Tibial artery (tissue), 4 donors: ENCODE measurements around the gene TEX19.

ENCODE experiments used
- DNase-seq, 2 donors: peaks; one replicate each; pipeline ENCODE4 v3.0.0-alpha.2; 2019
- H3K27ac ChIP-seq, 2 donors: fragments of 200-600 bp; sonication (generic) in 1 of 2; 1 replicate in 1 of 2; 2 replicates in 1 of 2; pipeline ENCODE4 v1.5.1; 2018 to 2019; ENCODE audit warnings: mild to moderate bottlenecking in 1 of 2
- H3K27me3 ChIP-seq, 2 donors: fragments of 200-600 bp; sonication (generic) in 1 of 2; one replicate each; pipeline versions ENCODE4 v1.5.1 to v1.6.0; 2016 to 2019
- H3K36me3 ChIP-seq, 3 donors: fragments of 200-600 bp; sonication (generic) in 2 of 3; one replicate each; pipeline ENCODE4 v1.5.1; 2016 to 2019; ENCODE audit warnings: mild to moderate bottlenecking in 2 of 3
- H3K4me1 ChIP-seq, 4 donors: fragments of 200-600 bp; sonication (generic) in 2 of 4; 1 replicate in 3 of 4; 2 replicates in 1 of 4; pipeline ENCODE4 v1.5.1; 2016 to 2019
- H3K4me3 ChIP-seq, 2 donors: fragments of 200-600 bp; sonication (generic) in 1 of 2; 1 replicate in 1 of 2; 2 replicates in 1 of 2; pipeline ENCODE4 v1.5.1; 2018 to 2019; ENCODE audit warnings: mild to moderate bottlenecking in 2 of 2
- H3K9me3 ChIP-seq, 3 donors: fragments of 200-600 bp; sonication (generic) in 1 of 3; one replicate each; pipeline ENCODE4 v1.5.1; 2016 to 2019
- intact Hi-C: fragments of 100-400 bp; cut with DNase I; formaldehyde crosslinking; loops from one replicate; pipeline ENCODE4 v1.15.0; 2023; ENCODE audit warnings: low total_unique reads
- TF ChIP-seq, protein P1 (sequence below), 2 experiments: fragments of 200-600 bp in 1 of 2; fragments of 450-650 bp in 1 of 2; IDR thresholded peaks; one replicate each; pipeline ENCODE4 v1.5.1; 2017 to 2019; ENCODE audit warnings: antibody characterized with exemption in 2 of 2, mild to moderate bottlenecking in 1 of 2, moderate library complexity in 1 of 2

Gene TEX19

GRCh38 chr17:82406131-82406671, 47.2 kb downstream of the TEX19 start:
- H3K9me3 ChIP-seq, result no peaks in the 10 kb centered on the region
- H3K4me1 ChIP-seq, result no peaks in the 10 kb centered on the region
- peaks cover 34 to 81% (median 42%) of the 10 kb centered on the region in 3 donors for H3K36me3 ChIP-seq
- DNase-seq, result no peak
- TF ChIP-seq, protein P1, sequence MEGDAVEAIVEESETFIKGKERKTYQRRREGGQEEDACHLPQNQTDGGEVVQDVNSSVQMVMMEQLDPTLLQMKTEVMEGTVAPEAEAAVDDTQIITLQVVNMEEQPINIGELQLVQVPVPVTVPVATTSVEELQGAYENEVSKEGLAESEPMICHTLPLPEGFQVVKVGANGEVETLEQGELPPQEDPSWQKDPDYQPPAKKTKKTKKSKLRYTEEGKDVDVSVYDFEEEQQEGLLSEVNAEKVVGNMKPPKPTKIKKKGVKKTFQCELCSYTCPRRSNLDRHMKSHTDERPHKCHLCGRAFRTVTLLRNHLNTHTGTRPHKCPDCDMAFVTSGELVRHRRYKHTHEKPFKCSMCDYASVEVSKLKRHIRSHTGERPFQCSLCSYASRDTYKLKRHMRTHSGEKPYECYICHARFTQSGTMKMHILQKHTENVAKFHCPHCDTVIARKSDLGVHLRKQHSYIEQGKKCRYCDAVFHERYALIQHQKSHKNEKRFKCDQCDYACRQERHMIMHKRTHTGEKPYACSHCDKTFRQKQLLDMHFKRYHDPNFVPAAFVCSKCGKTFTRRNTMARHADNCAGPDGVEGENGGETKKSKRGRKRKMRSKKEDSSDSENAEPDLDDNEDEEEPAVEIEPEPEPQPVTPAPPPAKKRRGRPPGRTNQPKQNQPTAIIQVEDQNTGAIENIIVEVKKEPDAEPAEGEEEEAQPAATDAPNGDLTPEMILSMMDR (IDR thresholded peaks at IDR 0.05), result no peak
- no peaks in the 10 kb centered on the region for H3K27me3 ChIP-seq
- H3K27ac ChIP-seq, result no peak overlapping the region
- H3K4me3 ChIP-seq, result no peak overlapping the region
- intact Hi-C loops, result no loop called here

DNA sequence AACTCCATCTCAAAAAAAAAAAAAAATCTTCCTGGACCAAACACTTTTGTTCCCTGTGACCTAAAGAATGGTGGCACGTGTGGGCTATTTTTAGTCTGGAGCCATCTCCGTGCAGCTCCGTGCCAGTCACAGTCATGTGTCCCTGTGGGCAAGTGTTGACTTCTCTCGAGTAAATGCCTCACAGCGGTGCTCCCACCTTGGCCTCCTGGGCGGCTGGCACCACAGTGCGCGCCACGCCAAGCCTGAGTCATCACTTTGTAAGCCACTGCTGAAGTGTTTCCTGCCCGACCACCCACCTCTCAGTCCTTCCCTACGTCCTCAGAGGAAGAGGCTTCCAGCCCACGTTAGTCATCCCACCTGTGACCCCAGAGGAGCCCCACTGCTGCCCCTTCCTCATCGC, 48.2 kb downstream of the TEX19 start:
- Histone ChIP-seq H3K36me3 (peaks cover 29 to 74% (median 36%) of the 10 kb centered on the region in 3 donors), H3K27ac (no peak overlapping the region), H3K9me3 (no peaks in the 10 kb centered on the region), H3K4me1 (no peaks in the 10 kb centered on the region), H3K4me3 (no peak overlapping the region), H3K27me3 (no peaks in the 10 kb centered on the region)
- DNase-seq, result no peak
- intact Hi-C loops, result no loop called here
- TF ChIP-seq, protein P1 (IDR thresholded peaks at IDR 0.05), result no peak

GRCh38 chr17:82408288-82408937, 49.4 kb downstream of the TEX19 start:
- TF ChIP-seq, protein P1 (IDR thresholded peaks at IDR 0.05), result no peak
- Histone ChIP-seq H3K9me3 (no peaks in the 10 kb centered on the region), H3K4me3 (no peak overlapping the region), H3K36me3 (peaks cover 17 to 71% (median 26%) of the 10 kb centered on the region in 3 donors), H3K27ac (no peak overlapping the region), H3K27me3 (no peaks in the 10 kb centered on the region), H3K4me1 (no peaks in the 10 kb centered on the region)
- intact Hi-C loops, result no loop called here
- no peak for DNase-seq

GRCh38 chr17:82408938-82409318, 49.9 kb downstream of the TEX19 start:
- Histone ChIP-seq H3K27ac (no peak overlapping the region), H3K9me3 (no peaks in the 10 kb centered on the region), H3K27me3 (no peaks in the 10 kb centered on the region), H3K36me3 (peaks cover 12 to 68% (median 21%) of the 10 kb centered on the region in 3 donors), H3K4me3 (no peak overlapping the region), H3K4me1 (no peaks in the 10 kb centered on the region)
- TF ChIP-seq, protein P1 (IDR thresholded peaks at IDR 0.05), result no peak
- no peak for DNase-seq
- intact Hi-C loops, result no loop called here

DNA sequence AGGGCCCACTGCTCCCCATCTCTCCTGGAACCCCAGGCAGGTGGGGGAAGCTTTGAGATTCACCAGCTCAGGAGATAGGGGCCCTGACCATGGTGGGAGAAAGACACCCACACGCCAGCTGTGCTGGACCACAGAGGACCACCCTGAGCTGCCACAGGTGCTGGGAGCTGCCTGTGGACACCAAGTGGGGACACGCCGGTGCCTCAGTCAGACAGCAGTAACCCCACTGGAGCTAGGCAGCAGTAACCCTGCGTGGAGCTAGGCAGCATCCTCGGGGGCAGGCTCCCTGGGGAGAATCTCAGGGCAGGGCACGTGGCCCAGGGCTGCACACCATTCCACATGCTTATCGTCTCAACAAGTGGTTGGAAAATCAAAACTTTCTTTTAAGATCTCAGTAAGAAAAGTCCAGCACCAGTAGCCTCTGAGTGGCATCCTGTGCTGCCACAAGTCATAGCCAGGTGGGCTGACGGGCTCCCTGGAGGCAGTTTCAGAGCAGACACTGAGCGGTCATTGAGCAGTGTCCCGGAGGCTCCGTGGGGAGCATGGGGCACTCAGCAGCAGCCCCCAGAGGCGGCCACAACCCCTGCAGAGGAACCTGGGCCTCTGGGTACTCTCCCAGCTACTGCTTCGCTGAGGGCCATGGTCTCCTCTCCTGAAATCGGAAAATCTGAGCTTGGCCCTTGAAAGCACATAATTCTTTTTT, 51.1 kb downstream of the TEX19 start:
- no peak for DNase-seq
- intact Hi-C loops, result loop anchor here (5.0 kb wide), 1 partner anchor 53 kb away; the partner anchor contains the start of gene TEX19
- H3K36me3 ChIP-seq, result peaks cover 8 to 59% (median 16%) of the 10 kb centered on the region in 3 donors

More for the DNA sequence above, 51.1 kb downstream of the TEX19 start:
- Histone ChIP-seq H3K27ac (no peak overlapping the region), H3K4me1 (peaks cover 0 to 5% (median 4%) of the 10 kb centered on the region in 4 donors), H3K27me3 (no peaks in the 10 kb centered on the region), H3K9me3 (no peaks in the 10 kb centered on the region), H3K4me3 (no peak overlapping the region)
- TF ChIP-seq, protein P1 (IDR thresholded peaks at IDR 0.05), result no peak
